Measurements from ENCODE around the gene HTR6.

The HTR6 gene

GRCh38 chr1:19657511-19657910 is 7.2 kb upstream of the HTR6 start:
- DNase-seq = no peak

- no peak for DNase-seq
These were observed 6.5 kb upstream of the HTR6 start for GRCh38 chr1:19658186-19658585.

- peak; percentile 83 for DNase-seq
These were observed 2.9 kb upstream of the HTR6 start for GRCh38 chr1:19661721-19662228.

- DNase-seq = no peak
These were observed 2.4 kb upstream of the HTR6 start for GRCh38 chr1:19662313-19662712.

- no peak for DNase-seq
These were observed 466 bp downstream of the HTR6 start for GRCh38 chr1:19665186-19665495.

- no peak for DNase-seq
These were observed 1.1 kb downstream of the HTR6 start for GRCh38 chr1:19665496-19666465.

- DNase-seq = no peak
These were observed 4.2 kb downstream of the HTR6 start for GRCh38 chr1:19668888-19669287.

- DNase-seq = no peak
These were observed 6.1 kb downstream of the HTR6 start for GRCh38 chr1:19670787-19671186.

GRCh38 chr1:19672237-19672636 is 7.6 kb downstream of the HTR6 start:
- DNase-seq = no peak

GRCh38 chr1:19675797-19676196 is 11.1 kb downstream of the HTR6 start:
- no peak for DNase-seq

- DNase-seq = peak; percentile 87
These were observed 11.8 kb downstream of the HTR6 start for GRCh38 chr1:19676438-19676922.

GRCh38 chr1:19678493-19678892 is 13.8 kb downstream of the HTR6 start:
- DNase-seq = no peak

- no peak for DNase-seq
These were observed 14.3 kb downstream of the HTR6 start for GRCh38 chr1:19678931-19679453.

GRCh38 chr1:19679691-19680090 is 15.0 kb downstream of the HTR6 start:
- no peak for DNase-seq

GRCh38 chr1:19680644-19681043 is 16.0 kb downstream of the HTR6 start:
- no peak for DNase-seq

- DNase-seq = peak; percentile 56
These were observed 17.6 kb downstream of the HTR6 start for GRCh38 chr1:19682257-19682656.

GRCh38 chr1:19682901-19683300 is 18.2 kb downstream of the HTR6 start:
- no peak for DNase-seq

- no peak for DNase-seq
These were observed 18.7 kb downstream of the HTR6 start for GRCh38 chr1:19683351-19683750.

GRCh38 chr1:19684677-19685076 is 20.0 kb downstream of the HTR6 start:
- DNase-seq = no peak

- DNase-seq = no peak
These were observed 21.3 kb downstream of the HTR6 start for GRCh38 chr1:19685994-19686393.

- no peak for DNase-seq
These were observed 22.7 kb downstream of the HTR6 start for GRCh38 chr1:19687414-19687813.

- DNase-seq = no peak
These were observed 23.6 kb downstream of the HTR6 start for GRCh38 chr1:19688041-19688842.

- no peak for DNase-seq
These were observed 24.5 kb downstream of the HTR6 start for GRCh38 chr1:19689085-19689757.
